GM12874 (cell line): Measurements from ENCODE around the gene ACAT2.

Experiments used
- TF ChIP-seq, protein P1 (sequence below): IDR thresholded peaks from 2 replicates; pipeline ENCODE4 v1.5.1; 2011; ENCODE audit warnings: low read depth, mild to moderate bottlenecking, control low read depth, low read length, moderate library complexity; ENCODE audit not compliant: insufficient read depth

Gene ACAT2

DNA sequence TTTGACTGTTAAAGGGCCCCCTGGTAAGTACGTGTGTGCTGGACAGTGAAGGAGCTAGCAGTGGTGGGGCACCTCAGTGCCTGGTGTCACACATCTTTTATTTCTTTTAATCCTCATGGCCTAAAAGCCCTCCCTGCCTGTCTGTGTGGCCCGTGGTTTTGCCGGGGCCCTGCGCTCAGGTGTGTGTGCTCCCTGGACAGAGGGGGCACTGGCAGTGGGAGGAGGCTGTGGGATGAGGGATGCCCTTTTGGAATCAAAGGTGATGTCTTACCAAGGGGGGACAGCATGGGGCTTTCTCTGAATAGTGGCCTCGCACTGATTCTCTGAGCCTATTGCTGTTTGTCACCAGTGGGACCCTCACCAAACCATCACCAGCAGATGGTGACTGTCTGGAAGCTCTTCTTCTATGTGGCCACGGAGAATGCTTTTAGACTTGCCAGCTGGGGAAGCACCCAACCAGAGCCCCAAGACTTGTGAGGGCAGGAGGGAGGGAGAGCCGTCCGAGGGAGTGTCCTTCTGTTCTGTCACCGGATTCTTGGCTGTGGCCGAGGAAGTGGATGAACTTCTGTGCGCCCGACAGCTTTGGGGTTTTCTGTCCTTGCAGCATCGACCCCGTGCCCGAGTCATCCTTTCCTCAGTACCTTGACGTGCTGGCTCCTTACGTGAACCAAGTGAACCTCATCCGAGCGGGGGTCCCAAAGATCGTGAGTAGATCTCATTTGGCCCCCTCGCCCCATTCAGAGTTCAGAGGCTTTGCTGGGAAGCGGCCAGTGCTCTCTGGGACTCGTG lies 56.3 kb downstream of the ACAT2 start:
- TF ChIP-seq, protein P1, sequence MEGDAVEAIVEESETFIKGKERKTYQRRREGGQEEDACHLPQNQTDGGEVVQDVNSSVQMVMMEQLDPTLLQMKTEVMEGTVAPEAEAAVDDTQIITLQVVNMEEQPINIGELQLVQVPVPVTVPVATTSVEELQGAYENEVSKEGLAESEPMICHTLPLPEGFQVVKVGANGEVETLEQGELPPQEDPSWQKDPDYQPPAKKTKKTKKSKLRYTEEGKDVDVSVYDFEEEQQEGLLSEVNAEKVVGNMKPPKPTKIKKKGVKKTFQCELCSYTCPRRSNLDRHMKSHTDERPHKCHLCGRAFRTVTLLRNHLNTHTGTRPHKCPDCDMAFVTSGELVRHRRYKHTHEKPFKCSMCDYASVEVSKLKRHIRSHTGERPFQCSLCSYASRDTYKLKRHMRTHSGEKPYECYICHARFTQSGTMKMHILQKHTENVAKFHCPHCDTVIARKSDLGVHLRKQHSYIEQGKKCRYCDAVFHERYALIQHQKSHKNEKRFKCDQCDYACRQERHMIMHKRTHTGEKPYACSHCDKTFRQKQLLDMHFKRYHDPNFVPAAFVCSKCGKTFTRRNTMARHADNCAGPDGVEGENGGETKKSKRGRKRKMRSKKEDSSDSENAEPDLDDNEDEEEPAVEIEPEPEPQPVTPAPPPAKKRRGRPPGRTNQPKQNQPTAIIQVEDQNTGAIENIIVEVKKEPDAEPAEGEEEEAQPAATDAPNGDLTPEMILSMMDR = no peak

DNA sequence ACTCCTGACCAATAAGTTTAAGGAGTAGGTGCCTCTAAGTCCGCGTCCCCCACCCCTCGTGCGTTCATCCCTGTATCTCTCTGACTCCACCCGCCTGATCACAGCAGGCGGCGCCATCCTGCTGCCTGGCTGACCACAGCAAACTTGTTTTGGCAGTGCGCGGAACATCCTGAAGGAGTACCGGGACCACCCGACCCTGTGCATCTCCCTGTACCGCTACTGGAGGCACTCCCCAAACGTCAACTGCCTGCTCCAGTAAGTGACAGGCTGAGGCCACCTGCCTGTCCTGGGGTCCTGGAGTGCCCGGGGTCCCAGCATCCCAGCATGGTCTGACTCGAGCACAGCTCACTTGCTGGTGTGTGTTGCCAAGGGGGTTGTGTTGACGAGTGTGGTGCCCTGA lies 57.3 kb downstream of the ACAT2 start:
- TF ChIP-seq, protein P1 = no peak

DNA sequence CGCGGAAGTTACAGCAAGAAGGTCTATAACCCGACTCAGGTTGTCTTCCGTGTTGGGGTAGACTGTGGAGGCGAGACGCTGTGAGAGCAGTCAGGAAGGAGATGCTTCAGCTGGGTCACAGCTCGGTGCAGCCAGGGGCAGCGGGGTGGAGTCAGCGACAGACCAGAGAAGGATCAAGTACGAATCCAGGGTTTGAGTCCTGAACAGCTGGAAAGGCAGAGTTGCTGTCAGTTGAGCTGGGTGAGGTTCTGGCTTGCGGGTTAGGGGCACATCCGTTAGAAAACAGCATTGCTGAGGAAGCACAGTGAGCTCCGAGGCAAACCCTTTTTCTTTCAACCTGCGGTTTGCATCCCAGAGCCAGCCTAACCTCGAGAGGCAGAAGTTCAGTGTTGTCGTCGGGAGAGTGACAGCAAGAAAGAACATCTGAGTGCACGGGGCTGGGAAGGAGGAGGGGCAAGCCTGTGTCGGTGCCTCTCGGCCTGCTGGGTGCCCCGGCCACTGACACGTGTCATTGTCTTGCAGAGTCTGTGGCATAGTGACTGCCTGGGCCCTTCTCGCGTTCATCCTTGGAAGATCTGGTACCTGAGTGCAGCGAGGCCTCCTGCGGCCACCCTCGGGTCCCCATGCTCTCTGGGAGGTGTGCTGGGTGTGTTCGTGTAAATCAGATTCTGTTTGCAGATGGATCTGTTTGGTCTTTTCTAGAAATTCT lies 58.2 kb downstream of the ACAT2 start:
- TF ChIP-seq, protein P1 = no peak

DNA sequence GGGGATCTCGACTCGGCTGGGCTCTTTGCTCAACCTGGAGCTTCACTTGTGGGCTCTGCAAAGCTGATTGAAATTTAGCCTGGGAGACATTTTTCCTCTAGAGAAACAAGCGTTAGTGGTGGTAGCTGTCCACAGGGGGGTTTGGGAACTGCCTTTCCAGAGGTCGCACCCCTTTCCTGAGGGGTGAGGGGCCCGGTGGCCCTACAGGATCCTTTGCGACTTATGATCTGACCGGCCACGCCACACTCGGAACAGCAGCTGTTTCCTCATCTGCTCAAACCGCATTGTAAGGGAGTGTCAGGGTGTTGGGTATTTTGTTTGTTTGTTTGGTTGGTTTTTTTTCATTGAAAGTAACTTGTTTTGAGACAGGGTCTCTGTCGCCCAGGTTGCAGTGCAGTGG lies 59.3 kb downstream of the ACAT2 start:
- TF ChIP-seq, protein P1 = no peak

DNA sequence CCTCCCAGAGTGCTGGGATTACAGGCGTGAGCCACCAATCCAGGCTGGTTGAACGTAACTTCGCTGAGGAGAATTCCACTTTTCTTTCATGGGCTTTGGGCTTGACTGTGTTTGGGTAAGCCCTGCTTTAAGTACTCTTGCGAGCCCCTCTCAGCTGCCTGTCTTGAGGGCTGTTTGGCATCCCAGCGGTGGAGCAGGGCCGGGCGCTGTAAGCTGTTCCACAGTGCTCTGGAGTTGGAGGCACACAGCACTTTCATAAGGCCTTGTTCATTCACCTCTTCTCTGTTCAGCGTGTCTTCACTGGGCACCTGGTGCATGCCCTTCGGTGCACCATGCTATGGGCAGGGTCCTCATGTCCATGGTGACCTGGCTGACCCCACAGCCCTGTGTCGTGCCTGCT lies 59.9 kb downstream of the ACAT2 start:
- TF ChIP-seq, protein P1 = no peak

DNA sequence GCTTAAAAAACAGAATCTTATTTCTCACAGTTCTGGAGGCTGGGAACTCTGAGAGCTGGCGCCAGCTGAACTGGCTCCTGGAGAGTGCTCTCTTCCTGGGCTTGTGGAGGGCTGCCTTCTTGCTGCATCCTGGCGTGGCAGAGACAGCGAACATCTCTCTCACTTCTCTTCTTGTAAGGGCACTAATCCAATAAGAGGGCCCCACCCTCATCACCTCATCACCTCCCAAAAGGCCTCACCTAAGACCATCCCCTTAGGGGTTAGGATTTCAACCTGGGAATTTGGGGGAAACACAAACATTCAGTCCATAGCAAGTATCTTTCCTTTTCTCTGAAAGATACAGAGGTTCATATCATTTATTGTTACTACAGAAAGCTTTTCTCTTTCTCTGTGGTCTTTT lies 62.1 kb downstream of the ACAT2 start:
- TF ChIP-seq, protein P1 = no peak

DNA sequence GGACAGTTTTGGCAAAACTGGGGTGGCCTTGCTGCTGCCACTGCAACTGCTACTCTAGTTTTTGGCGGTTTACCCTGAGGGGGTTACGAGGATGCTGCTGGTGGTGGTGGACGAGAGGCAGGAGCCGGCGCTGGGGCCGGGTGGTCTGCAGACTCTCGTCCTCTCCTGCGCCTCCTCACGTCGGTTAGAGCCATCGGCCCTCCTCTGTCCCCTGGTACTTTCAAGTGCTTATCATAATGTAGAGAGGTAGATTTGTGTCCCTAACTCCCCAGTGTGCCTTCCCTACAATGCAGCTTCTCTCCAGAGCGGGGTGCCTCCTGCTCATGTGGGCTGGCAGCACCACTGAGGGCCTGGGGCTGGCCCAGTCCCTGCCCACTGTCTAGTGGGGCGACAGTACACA lies 64.2 kb downstream of the ACAT2 start:
- TF ChIP-seq, protein P1 = no peak
